Activated naive CD4-positive, alpha-beta T cell (primary cell): Measurements from ENCODE around the gene SHROOM1.
"Not testable (repeated sequence)": the region's sequence is repeated elsewhere in the genome, so short reads cannot be mapped to it uniquely, and the experiment has no call there.

Experiments
- DNase-seq, 4 experiments: peaks; one replicate each; lab custom pipeline; 2025; lab: John Stamatoyannopoulos, UW

Gene SHROOM1, protein sequence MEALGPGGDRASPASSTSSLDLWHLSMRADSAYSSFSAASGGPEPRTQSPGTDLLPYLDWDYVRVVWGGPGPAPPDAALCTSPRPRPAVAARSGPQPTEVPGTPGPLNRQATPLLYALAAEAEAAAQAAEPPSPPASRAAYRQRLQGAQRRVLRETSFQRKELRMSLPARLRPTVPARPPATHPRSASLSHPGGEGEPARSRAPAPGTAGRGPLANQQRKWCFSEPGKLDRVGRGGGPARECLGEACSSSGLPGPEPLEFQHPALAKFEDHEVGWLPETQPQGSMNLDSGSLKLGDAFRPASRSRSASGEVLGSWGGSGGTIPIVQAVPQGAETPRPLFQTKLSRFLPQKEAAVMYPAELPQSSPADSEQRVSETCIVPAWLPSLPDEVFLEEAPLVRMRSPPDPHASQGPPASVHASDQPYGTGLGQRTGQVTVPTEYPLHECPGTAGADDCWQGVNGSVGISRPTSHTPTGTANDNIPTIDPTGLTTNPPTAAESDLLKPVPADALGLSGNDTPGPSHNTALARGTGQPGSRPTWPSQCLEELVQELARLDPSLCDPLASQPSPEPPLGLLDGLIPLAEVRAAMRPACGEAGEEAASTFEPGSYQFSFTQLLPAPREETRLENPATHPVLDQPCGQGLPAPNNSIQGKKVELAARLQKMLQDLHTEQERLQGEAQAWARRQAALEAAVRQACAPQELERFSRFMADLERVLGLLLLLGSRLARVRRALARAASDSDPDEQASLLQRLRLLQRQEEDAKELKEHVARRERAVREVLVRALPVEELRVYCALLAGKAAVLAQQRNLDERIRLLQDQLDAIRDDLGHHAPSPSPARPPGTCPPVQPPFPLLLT

DNA sequence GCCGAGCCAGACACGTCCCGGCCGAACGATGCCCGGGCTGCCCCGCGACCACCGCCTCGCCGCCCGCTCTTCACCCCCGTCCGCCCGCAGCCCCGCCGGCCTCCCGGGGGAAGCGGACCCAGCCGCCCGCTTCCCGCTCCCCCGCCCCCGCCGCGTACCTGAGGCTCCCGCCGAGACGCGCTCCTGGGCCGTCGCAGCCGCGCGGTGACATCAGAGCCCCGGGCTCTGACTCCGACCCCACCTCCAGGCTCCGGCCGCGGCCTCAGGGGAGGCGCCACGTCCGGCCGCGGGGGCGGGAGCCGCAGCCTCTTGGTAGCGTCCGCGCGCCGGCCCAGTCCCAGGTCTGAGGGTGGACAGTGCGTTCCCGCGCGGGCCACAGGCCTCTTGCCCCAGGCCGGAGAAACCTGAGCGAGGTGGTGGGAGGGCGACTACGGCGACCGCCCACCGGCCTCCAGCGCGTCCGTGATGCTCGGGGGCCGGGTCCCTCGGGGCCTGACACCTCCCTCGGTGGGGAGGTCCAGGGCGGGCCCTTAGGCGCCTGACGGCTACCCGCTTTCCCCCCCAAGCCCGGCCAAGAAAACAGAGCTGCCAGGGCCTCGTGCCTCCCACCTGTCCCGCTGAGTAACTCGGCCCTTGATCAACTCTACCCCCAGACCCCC is at the start of gene SHROOM1:
Gene SHROOM1 (minus strand): TSS at position 212 of the 659 bp plus-strand sequence. CDS start 4,507 bp downstream, outside the sequence.
- no peak for DNase-seq

DNA sequence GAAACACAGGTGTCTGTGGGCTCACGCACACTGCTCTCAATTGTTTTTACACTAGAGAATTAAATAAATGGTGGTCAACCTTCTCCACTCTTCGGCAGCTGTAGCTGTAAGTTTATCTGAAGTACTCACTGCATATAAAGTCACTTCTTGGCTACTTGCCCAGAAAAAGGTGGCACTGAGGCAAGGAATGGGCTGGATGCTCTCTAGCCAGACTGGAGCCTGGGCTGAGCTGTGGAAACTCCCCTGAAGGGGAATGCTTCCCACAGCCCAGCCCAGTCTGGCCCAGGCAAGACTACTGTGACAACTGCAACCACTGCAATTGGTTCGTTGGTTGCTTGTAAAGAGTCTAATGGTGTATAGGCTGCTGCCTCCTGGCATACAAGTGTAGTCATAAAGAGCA is 47.5 kb upstream of the SHROOM1 start:
- DNase-seq: no peak

DNA sequence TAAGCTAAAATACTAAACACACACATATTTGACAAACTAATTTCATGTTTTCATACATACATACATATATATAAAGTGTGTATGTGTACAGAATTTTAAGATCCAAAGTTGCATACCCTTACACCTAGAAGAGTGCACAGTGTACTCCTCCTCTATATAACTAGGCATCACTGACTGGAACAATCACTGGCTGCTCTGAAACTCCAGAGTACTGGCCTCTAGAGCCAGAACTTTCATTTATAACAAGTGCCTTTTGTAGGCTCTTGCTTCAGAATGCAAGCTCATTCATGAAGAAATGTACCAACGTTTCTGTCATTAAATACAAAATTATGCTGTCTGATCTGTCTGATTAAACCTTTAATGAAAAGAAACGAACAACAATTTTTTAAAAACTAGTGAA is 47.0 kb upstream of the SHROOM1 start:
- no peak for DNase-seq

DNA sequence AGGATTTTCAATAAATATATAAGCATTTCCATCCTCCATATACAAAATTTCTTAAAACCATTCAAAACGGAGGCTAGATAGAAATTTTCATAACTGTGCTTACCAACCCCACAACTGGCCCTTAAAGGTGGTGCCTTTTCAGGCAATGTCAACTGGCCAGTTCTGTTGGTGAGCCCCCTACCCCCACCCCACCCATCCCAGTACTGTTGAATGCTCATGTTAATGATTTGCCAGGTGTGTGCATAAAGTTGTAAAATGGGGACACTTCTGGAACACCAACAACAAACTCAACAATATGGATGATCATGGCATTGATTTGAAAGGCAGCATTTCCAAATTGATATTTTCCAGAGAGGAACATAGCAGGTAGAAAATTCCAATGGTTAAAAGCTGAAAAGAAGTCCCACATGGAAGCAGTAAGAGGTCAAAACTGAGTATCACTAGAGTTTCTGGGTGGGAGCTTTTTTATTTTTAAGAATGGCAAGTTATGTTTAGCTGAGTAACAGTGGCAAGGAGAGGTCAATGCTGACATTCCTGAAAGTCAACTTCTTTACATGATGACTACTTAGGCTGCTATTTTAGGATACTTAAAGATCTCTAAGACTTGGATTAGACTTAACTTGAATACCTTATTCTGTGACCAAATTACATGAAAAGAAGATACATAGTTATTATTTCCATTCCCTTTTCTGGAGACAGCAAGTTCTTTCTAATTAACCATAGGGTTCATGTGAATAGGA is 45.7 kb upstream of the SHROOM1 start:
- no peak for DNase-seq

DNA sequence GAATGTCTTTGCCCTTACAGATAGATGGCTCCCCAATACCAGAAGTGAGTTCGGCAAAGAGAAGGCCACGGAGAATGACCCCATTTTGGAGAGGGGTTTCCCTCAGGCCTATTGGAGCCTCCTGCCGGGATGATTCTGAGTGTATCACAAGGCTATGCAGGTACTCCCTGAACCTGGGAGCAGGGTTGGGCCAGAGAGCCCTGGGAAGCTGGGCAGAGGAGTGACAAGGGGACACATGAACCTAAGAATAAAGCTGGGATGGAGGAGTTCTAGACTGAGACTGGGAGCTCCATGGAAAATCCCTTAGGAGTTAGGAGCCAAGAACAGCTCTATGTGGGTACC is 43.5 kb upstream of the SHROOM1 start:
- DNase-seq: no peak

DNA sequence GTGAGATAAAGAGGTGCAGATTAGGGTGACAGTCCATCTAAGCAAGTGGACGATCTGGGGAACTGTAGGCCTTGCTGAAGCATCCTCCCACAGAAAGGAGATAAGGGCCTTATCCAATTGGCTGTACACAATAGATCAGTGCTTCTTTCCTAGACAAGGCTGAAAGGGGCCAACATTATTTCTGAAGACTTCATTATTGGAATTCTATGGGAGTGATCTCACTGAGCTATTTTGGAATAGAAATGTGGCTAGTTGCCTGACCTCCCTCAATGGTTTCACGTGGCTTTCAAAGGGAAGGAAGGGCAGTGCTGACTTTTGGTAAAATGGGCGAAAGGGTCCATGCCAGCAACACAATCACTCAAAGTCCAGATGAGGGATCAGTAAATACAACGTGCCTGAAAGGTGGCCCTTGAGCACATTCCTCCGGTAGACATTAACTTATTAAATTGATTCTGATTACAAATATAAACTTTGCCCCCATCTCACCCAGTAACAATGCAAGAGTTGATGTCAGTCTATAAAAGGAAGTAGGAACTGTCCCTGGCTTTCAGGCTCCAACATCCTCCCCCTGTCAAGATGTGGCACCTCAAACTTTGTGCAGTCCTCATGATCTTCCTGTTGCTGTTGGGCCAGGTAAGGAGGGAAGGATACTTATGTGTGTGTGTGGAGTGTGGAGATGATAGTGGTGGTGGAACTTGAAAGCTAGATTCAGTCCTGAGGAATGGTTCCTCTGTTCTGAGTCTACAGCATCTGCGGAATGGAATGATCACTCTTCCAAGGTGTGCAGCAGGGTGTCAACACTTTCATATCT is 42.9 kb upstream of the SHROOM1 start, which contains the start of gene LEAP2:
Gene LEAP2 (plus strand): TSS at position 550 of the 811 bp plus-strand sequence. CDS start 27 bp downstream, at position 577.
- DNase-seq: no peak

DNA sequence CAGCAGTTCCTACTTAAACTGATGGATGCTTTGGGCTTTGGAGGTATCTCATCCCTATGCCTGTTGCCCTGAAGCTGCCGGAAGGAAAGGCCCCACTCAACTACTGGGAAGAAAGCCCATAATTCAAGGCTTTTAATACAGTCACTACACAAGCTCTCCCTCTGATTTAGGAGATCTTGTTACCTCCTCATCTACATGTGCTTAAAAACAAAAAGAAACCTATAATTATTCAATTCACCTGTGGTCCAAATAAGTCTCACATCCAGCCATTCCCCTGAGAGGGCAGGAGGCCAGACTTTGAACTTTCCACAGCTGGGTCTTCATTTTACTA is 42.3 kb upstream of the SHROOM1 start:
- DNase-seq: no peak

DNA sequence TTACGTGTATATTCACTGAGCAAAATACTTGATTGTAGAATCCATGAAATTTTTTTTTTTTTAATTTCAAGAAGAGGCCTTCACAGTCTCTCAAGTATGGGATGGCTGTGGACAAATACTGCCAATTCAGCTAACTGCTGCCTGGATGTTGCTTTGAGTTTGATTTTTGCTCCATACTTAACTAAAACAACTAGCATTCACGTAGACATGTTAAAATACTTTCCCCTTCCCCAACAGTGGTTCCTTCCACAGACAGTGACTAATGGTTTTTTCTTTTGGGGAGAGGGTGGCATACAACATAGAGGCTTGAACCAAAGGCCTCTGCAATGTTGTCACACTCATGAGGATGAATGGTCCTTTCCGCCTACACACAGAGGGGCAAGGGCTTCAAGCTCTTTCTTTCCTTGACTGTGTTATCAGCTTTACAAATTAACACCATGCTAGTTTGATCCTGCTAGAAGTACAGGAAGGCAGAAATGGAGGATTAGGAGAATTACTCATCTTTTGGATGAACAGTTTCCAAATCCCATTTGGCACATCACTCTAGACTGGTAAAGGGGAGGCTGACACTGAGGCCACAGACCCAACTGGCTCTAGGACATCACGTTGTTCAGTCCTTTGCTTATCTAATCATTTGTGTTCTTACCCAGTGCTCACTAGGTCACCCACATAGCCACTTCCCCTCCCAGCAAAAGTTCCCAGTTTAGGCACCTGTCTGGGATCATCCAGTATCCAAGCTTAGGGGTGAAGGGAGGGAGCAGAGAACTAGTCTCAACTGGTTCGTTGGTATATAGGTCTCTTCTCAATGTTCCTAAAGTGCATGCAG is 41.2 kb upstream of the SHROOM1 start:
- DNase-seq: no peak

DNA sequence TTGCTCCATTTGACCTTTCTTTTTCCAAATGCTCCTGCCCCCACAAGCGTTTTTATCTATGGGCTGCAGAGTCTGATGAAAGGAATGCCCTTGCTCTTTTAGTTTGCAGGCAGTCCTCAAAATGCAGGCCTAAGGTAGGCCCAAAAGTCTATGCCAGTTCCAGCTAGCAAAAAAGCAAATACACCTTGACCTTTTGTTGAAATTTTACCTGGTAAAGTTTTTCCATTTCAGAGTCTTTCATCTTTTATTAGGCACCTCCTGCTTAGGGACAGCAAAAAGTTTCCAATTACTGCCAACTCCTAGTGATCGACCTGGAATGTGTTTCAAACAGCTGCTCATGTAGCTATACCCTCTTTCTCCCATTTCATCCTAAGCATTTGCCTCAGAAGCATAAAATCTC is 40.4 kb upstream of the SHROOM1 start:
- no peak for DNase-seq

DNA sequence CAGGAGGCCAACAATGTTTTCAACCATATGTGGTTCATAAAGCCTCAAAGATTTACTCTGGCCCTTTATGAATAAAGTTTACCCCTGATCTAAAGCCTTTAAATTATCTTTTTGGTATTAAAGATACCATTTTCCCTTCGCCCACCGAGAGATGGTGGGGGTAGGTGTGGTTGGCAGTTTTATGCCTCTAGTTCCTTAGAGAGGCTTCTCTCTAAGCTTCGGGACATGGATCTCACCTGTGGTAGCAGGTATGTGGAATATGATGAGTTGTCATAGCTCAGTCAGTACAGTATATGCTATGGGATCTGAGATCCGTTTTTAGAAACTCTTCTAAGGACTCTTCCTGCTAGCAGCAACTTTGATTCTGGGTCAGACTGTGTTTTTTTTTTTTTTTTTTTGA is 38.3 kb upstream of the SHROOM1 start:
- no peak for DNase-seq

DNA sequence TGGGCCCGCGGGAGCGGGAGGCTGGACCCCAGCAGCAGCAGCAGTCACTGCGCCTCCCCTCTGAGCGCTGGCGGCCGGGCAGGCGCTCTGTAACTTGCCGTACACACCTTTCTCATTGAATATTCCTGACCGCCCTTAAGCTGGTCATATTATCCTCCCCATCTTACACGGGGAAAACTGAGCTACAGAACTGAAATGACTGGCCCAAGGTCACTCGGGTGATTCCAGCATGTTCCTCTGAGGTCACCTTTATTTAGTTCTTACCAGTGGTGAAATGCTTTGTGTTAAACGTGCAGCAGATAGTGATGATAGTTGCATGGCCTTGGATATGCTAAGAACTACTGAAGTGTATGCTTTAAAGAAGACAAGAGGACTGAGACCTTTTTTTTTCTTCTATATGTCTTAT is 36.6 kb upstream of the SHROOM1 start:
- DNase-seq: no peak

DNA sequence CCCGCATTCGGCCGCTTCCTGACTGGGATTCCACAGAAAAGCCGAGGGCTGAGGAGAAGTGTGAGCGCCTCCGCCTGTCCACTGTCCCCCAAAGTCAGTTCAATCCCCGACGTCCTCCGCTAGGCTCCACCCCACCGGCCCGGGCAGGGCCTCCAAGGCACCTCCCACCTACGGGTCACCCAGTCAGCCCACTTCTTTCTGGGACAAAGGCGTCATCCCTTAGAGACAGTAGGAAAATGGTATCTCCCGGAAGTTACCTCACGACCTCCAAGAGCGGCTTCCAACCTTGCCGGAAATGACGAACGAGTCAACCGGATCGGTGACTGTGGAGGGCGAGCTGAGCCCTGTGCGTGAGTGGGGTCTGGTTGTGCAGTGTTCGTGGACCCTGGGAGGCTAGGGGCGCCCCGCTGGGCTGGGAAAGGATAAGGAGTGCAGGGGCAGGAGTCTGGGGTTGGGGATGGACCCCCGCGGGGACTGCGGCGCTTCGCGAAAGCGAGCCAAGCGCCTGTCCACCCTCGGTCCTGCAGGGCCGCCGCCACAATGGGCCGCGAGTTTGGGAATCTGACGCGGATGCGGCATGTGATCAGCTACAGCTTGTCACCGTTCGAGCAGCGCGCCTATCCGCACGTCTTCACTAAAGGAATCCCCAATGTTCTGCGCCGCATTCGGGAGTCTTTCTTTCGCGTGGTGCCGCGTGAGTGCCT is 36.0 kb upstream of the SHROOM1 start, which contains the start of the genes GDF9 and UQCRQ:
Gene GDF9 (minus strand): TSS at position 128 of the 704 bp plus-strand sequence. CDS start 1,936 bp downstream, outside the sequence.
Gene UQCRQ (plus strand): TSS at position 301 of the 704 bp plus-strand sequence. CDS start 240 bp downstream, at position 541.
- peak; percentile 59 to 71 (median 69) for DNase-seq

DNA sequence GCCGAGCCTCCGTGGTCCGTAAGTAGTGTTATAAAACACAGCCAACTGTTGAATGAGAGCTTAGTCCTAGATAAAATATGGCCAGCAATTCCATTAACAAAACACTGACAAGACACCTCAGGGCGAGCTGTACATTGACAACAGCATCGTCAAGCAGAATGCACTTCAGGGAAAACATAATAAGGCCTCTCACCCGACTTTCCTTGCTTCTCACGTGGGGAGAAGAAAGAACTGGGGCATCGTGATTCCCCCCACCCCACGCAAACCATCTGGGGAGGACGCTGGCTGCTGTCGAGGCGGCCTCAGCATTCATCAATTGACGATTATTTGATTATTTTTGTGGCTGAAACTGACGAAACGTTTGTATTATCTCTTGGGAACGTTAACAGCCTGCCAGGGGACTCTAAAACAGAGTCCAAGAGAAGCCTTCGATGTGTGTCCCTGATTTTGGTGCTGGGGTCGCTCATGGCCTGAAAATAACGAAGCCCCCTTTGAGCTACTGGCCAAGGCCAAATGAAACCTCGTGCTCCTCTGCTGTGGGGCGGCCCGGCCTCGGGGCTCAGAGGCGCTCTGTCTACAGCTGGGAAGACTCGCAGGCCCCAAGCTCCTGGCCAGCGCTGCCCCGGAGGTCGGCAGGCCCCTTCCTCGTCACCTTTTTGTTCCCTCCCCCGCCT is 35.4 kb upstream of the SHROOM1 start:
- DNase-seq: no peak

DNA sequence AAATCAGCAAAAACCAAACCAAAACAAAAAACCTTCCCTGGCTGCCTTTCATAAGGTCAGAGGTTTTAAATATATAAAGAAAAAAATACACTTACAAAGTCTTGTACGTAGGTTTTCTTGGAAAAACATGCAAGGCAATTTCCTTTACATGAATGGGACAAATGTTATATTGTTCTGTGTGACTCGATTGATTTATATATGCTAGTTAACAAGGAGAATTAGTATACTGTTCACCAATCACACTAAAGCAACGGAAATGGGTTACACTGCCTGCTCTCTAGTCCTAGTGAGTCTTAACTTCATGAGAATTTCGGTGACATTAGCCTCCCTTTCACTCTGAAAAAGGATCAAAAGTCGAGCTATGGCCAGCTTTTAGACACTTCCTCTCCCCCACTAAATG is 30.3 kb upstream of the SHROOM1 start:
- no peak for DNase-seq

DNA sequence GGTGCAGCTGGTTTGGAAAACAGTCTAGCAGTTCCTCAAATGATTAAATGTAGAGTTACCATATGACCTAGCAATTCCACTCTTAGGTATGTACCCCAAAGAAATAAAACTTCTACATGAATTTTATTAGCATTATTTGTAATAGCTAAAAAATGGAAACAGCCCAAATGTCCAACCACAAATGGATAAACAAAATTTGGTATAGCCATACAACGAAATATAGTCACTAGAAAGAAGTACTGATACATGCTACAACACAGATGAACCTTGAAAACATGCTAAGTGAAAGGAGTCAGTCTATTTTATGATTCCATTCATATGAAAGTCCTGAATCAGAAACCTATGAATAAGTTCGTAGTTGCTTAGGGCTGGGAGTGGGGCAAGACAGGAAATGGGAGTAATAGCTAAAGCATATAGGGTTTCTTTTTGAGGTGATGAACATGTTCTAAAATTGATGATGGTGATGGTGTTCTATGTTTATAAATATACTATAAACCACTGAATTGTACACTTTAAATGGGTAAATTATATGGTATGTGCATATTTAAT is 29.5 kb upstream of the SHROOM1 start:
- DNase-seq: no peak

DNA sequence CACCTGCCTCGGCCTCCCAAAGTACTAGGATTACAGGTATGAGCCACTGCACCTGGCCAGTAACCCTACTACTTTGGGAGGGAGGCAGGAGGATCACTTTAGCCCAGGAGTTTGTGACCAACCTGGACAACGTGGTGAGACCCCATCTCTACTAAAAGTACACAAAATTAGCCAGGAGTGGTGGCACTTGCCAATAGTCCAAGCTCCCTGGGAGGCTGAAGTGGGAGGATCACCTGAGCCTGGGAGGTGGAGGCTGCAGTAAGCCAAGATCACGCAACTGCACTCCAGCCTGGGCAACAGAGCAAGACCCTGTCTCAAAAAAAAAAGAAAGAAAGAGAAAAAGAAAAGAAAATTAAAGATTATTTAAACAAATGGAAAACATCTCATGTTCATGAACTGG is 25.6 kb upstream of the SHROOM1 start:
- DNase-seq: no peak

DNA sequence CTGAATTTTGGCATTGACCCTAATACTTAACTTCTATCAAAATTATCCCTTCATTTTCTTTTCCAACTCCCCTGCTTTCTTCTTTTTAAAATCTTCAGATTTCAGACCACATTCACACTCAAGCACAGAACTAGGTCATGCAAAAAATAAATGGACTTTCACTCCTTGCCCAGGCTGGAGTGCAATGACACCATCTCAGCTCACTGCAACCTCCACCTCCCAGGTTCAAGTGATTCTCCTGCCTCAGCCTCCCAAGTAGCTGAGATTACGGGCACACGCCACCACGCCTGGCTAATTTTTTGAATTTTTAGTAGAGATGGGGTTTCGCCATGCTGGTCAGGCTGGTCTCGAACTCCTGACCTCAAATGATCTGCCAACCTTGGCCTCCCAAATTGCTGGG is 24.5 kb upstream of the SHROOM1 start:
- DNase-seq: not testable (repeated sequence)

DNA sequence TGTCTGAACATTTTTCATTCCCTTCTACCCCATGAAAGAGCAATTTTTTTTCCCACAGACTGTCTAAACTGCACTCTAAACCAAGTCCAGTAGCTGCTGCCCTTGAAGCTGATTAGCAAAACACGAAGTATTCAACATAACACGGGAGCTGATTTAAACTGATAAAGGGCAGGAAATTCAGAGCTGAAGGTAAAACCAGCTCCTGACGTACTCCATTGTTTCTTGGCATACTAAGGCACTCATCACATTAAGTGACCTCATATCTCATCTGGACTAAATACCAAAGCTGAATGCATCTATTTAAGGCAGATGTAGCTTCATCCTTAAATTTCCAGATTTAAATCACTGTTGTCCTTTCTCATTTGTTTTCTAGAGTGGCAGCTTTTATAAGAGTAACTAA is 23.9 kb upstream of the SHROOM1 start:
- DNase-seq: no peak
